ENCODE measurements around the gene CFAP46.

- TF ChIP-seq CTCF (IDR thresholded peaks at IDR 0.05) (no peak), EZH2 (IDR thresholded peaks at IDR 0.05; ENCODE audit: borderline replicate concordance, insufficient read depth, low read depth, low read length, poor library complexity, severe bottlenecking) (no peak)
These were observed 124.6 kb downstream of the CFAP46 start for GRCh38 chr10:132817701-132818211.
